GM19239 (cell line): ENCODE measurements around the gene CHCT1.

Experiments used
- DNase-seq: peaks from one replicate; pipeline ENCODE4 v3.0.0; 2011; ENCODE audit warnings: low spot score; ENCODE audit not compliant: insufficient read length
- FAIRE-seq: peaks from 2 replicates; lab custom pipeline; 2011; peaks lifted over from hg19 to GRCh38; lab: Jason Lieb, UNC

CHCT1 gene

DNA sequence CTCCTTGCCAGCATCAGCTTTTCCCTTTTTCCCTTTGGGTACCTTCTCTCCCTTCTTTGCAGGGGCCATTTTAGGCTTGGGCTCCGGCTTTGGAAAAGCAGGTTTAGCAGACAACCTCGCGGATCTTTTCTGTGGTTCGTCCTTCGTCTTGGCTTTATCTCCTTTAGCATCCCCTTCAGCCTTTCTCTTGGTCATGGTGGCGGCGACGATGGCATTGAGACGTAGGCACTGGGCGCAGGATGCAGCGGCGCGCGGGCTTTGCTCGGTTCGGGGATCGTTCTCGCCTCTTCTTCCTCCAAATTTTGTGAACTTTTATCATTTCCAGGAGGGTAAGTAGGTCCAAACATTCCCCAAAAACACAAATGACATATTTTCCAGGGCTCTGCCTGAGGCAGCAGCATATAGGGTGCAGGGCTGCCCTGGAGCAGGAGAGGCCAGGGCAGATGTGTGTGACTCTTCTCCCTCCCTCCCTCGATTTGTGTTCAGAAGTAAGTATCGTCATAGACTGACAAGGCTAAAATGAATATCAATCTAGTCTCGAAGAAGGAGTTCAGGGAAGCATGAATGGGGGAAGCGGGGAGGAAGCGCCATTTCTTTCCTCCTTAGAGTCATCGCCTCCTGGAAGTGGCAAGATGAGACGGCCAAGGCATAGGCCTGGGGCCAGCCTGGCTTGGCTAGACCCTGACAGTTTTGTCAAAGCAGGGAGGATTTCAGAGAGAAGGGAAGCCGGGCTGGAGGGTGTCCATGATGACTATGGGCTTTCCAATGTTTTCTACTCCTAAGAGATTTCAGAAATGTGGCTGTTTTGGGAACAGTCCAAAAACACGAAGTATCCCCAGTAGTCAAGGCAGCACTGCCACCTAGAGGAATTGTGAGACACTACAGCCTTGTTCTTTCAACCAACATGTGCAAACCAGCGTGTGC lies 13.2 kb downstream of the CHCT1 start:
- peak; percentile 52 for DNase-seq
- peak; percentile 91 for FAIRE-seq

DNA sequence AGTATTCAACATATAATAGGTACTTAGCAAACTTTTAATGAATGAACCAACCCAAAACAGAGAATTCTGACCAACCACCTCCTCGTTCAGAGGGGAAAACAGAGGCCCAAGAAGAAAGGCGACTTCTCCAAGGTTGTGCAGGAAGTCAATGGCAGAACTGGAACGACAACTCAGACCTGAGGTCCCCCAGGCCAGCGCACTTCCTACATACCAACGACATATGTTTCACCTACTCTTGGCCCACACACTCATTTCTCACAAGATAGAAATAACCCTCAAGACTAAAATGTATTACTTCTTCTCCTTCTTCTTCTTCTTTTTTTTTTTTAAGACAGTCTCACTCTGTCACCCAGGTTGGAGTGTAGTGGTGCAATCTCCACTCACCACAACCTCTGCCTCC lies 14.4 kb downstream of the CHCT1 start:
- FAIRE-seq: no peak
- no peak for DNase-seq

DNA sequence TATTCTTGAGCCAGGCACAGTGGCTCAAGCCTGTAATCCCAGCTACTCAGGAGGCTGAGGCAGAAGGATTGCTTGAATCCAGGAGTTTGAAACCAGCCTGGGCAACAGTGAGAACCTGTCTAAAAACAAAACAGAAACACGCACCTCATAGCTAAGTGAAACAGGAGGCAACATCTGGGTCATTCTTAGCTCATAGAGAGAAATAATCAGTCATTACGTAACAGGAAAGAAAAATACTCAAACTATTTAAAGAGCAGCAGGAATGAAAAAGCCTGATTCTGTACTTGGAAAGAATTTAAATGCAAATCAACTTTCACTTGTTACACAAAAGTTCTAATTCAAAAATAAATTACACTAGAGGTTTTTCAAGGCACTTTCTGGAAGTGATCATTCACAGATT lies 17.2 kb downstream of the CHCT1 start:
- DNase-seq (no peak), FAIRE-seq (peak; percentile 49)

DNA sequence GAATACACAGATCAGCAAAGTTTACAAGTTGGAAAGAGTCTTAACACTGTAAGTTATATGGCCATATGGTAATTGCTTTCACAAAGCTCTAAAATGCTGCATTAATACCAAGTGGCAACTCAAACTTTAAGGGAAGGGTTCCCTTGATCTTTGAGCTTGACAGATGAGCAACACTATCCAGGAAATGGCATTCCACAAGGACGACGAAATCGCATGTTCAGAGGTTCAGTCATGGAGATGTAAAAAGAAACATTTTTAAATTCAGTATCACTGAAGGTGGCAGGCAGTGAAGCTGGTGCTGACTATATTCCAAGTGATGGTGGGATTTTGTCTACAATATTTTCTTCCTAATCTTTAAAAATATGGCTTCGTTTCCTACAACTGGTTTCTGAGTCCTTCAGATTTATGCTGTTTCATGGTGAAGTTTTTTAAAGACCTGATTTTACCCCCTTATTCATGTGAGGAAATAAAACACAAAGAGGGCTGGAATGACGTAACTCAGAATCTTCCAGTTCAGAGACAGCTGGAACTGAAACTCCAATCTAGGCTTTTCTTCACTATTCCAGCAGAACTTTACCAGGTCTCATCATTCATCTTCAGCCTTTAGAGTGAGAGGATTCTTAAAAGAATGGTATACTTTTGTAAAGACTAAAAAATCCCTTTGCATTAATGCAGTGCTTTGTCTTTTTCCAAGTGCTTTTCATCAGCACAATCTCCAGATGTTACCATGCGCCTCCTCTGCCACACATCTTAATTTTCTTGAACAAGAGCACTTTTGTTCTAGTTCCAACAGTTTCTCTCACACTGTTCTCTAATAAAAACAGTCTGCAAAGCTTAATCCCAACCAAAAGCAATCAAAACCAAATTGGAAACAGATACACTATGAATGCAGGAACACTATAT lies 20.2 kb downstream of the CHCT1 start:
- DNase-seq: no peak

DNA sequence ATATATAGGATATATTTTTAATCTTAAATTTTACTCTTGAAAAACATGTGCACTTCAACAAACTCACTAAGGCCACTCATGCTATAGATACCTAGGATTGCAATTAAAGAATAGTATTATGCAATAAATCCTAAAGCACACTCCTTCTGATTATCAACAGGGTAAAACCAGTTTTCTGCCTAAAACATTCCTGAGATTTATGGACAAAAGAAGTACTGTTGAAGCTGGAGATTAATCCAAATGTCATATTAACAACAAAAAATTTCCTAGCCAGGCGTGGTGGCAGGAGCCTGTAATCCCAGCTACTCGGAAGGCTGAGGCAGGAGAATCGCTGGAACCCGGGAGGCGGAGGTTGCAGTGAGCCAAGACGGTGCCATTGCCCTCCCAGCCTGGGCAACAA lies 21.4 kb downstream of the CHCT1 start:
- no peak for FAIRE-seq
- no peak for DNase-seq

More for the DNA sequence above, 20.2 kb downstream of the CHCT1 start:
- peak; percentile 14 for FAIRE-seq

DNA sequence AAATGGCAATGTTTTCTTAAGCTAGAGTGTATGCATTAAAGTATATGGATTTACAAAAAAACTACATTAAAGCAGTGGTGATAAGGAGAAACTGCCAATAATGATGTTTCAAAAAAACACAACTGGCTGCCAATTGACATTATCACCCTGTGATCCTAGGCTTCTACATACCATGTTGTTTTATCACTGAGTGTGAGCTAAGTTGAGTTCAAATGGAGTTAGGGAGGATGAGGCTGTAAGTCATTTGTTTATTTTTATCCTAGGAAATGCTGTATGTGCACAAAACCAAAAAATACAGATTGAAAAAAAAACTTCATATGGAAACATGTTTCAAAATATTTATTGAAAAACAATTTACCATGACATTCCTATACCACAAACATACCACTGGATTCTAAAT lies 22.9 kb downstream of the CHCT1 start:
- no peak for FAIRE-seq
- DNase-seq: no peak

DNA sequence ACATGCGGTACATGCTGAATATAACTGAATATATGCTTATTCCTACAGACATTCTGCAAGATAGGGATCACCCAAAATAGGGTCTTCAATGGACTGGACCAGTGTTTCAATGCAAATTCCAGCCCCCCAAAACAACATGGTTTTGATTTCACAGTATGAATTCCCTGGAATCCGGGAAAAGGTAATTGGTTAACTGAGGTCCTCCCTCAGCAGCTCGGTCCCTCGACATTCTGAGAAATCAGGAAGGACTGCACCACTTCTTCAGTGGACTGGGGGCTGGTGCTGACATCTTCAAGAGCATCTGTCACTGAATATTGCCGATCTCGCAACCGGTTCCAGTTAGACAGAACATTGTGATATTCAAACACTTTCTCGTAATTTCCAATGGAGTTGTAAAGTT lies 25.1 kb downstream of the CHCT1 start:
- DNase-seq (no peak), FAIRE-seq (no peak)

DNA sequence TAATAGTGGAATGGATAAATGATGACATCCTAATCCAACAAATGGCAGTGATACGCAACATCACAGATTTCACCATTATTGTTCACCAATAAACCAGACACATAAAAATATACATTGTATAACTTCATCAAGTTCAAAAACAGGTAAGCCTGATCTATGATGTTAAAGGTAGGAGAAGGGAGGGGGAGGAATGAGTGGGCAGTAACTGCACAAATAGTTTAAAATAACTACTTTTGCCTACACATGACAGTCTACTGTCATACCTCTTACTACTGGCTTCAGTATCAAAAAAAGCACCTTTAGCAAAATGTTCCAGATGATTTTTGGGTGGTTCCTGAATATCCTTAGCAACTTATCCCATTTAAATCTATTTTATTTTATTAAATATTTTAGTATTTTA lies 28.8 kb downstream of the CHCT1 start:
- no peak for DNase-seq

DNA sequence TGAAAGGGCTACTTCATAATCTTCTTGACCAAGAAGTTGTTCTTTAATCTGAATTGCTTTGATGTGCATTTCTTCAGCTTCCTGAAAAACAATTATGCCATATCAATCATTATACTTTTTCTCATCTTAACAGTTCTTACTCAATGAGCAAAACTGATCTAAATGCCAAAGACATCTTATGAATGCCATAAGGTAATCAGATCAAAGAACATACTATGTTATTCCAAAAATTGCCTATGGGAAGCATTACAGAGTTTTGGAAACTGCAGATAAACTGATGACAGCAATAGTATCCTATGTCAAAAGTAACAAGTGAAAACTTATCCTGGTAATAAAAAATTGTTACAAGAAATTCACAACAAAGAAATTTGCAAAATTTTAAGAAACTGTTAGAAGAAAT lies 29.7 kb downstream of the CHCT1 start:
- FAIRE-seq: no peak
- no peak for DNase-seq

More for the DNA sequence above, 28.8 kb downstream of the CHCT1 start:
- FAIRE-seq: no peak

DNA sequence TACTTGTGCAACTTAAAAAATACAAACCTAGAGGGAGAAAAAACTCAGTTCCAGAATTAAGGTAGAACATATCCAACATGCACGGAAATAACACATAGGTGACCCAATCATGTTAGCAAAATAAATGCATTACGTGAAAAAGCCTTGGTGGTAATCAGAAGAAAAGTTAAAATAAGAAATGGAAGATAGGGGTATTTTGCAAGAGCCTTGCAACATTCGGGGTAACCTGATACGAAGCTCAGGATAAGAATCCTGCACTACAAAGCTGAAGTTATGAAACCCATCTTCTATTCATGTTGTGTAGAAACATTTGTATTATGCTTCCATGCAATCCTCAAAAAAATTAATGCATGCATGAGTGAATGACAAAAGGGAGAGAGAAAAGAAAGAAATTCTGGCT lies 33.1 kb downstream of the CHCT1 start:
- no peak for FAIRE-seq
- DNase-seq: no peak

DNA sequence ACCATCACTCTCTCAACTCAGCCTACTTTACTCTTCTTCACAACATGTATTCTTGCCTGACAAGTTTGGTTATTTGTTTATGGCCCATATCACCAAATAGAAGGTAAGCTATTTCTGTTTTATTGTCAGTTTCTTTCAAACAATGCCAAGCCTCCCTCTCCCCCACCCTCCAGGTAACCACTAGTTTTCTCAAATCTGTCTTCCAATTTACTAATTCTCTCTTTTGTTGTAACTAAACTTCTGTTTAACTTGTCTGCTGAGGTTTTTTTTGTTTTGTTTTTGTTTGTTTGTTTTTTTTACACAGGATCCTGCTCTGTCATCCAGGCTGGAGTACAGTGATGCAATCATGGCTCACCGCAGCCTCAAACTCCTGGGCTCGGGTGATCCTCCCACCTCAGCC lies 34.9 kb downstream of the CHCT1 start:
- no peak for FAIRE-seq

DNA sequence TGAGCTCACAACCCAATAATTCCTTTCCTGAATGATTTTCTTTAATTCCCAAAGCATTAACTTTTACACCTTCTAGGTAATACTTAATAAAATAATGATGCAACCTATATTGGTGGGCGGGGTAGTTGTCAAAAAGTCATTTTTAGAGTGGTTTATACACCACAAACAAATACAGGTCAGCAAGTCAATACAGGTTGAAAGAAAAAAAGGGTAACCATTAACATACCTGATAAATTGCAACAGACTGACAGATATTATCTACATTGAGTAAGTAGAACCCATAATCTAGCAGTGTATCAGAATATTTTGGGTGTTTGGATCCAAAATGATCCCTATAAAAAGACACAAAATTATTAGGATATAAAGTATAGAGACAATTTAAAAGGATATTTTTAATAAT lies 39.3 kb downstream of the CHCT1 start:
- no peak for DNase-seq
- FAIRE-seq: no peak

More for the DNA sequence above, 34.9 kb downstream of the CHCT1 start:
- no peak for DNase-seq

DNA sequence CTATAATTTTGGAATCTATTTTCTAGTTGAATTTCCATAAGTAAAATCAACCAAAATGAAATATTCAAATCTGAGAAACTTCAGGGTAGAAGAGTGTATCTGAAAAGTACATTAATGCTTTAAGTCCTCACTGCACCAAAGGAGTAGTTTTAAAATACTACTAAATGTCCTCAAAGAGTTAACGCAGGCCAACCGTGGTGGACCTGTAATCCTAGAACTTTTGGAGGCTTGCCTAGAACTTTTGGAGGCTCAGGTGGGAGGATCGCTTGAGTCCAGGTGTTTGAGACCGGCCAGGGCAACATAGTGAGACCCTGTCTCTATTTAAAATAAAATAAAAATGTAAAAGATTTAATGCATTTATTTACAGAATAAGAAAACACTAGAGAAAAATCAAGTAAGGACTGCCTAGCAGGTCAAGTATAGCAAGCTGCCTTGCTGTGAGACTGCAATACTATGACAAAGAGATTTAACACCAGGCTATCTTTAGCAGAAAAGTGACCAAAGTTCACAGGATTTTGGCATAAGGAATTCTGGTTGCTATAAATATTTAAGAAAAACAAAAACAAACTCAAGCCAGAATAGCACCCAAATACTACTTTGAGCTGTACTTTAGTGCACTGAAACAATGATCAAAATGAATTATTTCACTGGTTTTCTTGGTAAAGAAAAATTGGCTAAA lies 41.0 kb downstream of the CHCT1 start:
- FAIRE-seq: no peak
- DNase-seq: no peak

DNA sequence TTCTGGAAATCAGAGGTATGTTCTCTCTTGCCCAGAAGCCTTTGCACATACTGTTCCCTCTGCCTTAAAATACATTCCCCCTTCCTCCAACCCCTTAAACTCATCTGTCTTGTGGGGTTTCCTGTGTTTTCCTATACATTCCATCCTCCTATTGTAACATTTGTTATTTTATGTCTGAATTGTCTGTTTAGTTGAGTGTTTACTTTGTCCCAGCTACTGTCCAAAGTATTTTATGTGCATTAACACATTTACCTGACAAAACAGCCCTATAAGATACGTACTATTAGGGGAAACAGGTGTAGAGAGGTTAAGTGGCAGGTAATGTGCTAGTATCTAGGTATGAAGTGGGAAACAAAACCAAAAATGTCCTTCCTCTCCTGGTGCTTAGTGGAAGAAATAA lies 42.1 kb downstream of the CHCT1 start:
- DNase-seq (no peak), FAIRE-seq (no peak)

DNA sequence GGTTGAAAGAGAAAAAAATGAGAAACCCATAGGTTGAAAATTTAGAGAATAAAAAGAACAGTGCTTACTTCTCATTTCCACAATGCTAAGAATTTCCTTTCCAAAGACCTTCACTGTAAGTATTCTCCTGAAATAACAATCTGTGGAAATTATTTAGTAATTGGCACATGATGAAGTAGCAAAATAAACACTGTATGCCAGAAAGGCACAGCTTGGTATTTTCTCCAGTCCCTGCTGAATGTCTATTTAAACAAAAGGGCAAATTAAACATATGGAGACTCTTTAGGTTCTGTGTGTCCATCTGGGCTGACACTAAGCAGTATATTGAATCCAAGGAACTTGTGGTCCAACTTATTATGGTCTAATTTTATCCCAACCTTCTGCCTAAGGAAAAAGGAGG lies 46.1 kb downstream of the CHCT1 start:
- DNase-seq: no peak

DNA sequence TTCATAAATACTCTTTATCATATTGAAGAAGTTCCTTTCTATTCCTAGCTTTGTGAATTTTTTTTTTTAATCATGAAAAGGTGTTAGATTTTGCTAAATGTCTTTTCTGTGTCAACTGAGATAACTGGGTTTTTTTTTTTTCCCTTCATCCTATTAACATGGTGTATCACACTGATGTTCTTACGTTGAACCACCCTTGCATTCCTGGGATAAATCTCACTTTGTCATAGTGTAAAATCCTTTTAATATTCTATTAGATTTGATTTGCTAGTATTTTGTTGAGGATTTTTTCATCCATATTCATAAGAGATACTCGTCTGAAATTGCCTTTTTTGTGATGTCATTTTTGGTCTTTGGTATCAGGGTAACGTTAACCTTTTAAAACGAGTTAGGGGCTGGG lies 49.2 kb downstream of the CHCT1 start:
- FAIRE-seq (no peak), DNase-seq (no peak)

More for the DNA sequence above, 46.1 kb downstream of the CHCT1 start:
- no peak for FAIRE-seq

DNA sequence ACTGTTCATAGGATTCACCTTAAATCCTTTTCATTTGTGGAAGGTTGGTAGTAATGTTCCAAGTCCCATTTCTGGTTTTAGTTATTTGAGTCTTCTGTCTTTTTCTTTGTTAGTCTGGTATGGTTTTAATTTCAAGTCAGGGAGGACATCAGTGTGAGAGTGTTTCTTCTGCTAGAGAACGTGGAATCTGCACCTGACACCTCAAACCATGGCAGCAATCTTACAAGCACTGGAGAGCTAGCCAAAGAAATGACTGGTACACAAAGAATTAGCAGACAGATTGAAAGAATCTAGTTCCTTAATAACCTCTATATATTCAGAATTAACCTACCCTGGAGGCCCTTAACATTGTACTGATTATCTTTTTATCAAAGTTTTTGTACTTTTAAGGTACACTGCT lies 50.2 kb downstream of the CHCT1 start:
- DNase-seq (no peak), FAIRE-seq (no peak)

DNA sequence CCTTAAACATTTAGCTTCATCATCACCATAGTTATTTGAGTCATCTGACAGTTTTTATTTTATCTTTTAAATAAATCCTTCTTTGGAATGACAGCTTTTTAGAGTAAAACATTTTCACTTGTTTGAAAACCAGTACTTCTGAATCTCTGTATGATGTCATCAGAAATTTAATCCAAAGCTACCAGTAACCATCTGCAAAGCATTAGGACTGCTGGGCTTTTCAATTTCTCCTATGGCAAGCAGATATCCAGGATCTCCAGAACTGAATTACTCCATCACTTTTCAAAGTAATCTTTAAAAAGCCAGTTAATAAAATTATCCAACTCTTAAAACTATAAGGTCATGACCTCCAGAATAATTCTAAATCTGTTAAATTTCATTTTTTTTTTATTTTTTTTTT lies 51.5 kb downstream of the CHCT1 start:
- FAIRE-seq (no peak), DNase-seq (no peak)
